Fibroblast of lung (primary cell): Measurements from ENCODE around the gene TGM6.

Source experiments
- CTCF ChIP-seq, 2 donors: IDR thresholded peaks in 1 of 2; conservative IDR thresholded peaks in 1 of 2; 1 replicate in 1 of 2; 2 replicates in 1 of 2; pipeline ENCODE4 v1.5.1; 2011 to 2012; ENCODE audit warnings: low read length in 2 of 2, control low read depth in 1 of 2, inconsistent platforms in 1 of 2, low read depth in 1 of 2, mild to moderate bottlenecking in 1 of 2
- EZH2 ChIP-seq: IDR thresholded peaks from 2 replicates; pipeline ENCODE4 v1.5.1; 2012; ENCODE audit warnings: low read length, control low read depth, mild to moderate bottlenecking; ENCODE audit errors: missing control alignments

GRCh38 chr20:2451422-2451821 lies 70.7 kb downstream of the TGM6 start:
- TF ChIP-seq CTCF (conservative IDR thresholded peaks at IDR 0.05 in 1 of 2, IDR thresholded peaks at IDR 0.05 in 1 of 2; ENCODE audit: low read depth in 1 of 2, low read length in 2 of 2), result no peak
- TF ChIP-seq EZH2, result no peak
